Activated CD8-positive, alpha-beta T cell treated with anti-CD3 and anti-CD28 coated beads for 36 hours (primary cell): ENCODE data around the gene ENPP1. TPM values are rescaled to one million over a fixed set of nuclear protein-coding genes. Genes with fewer than 3 reads are reported as not detected.

Experiments
- ATAC-seq: fragments of 200-7000 bp; cut with Tn5 transposase; one replicate; pipeline ENCODE4 v1.10.0; 2021; ENCODE audit warnings: mild to moderate bottlenecking, moderate library complexity
- CTCF ChIA-PET: fragments of 350-600 bp; sonication (Branson Sonifier 250); formaldehyde crosslinking; loops from one replicate; lab custom pipeline; 2021; ENCODE audit warnings: antibody characterized with exemption; lab: Charles Lee
- POLR2A ChIA-PET: fragments of 350-600 bp; sonication (Branson Sonifier 250); formaldehyde crosslinking; loops from one replicate; lab custom pipeline; 2021; ENCODE audit warnings: antibody characterized with exemption; lab: Charles Lee
- DNase-seq: peaks from one replicate; pipeline ENCODE4 v3.0.0-alpha.2; 2020
- H3K27ac Mint-ChIP-seq: one replicate; pipeline ENCODE4 v1.8.0; 2021; ENCODE audit warnings: mild to moderate bottlenecking, mixed read lengths
- H3K27me3 Mint-ChIP-seq: one replicate; pipeline ENCODE4 v1.8.0; 2021; ENCODE audit warnings: mixed read lengths
- H3K36me3 Mint-ChIP-seq: one replicate; pipeline ENCODE4 v1.8.0; 2021; ENCODE audit warnings: low read depth, mixed read lengths
- H3K4me1 Mint-ChIP-seq: one replicate; pipeline ENCODE4 v1.8.0; 2021; ENCODE audit warnings: low read depth, mixed read lengths
- H3K4me3 Mint-ChIP-seq: one replicate; pipeline ENCODE4 v1.8.0; 2021; ENCODE audit warnings: mild to moderate bottlenecking, moderate library complexity, mixed read lengths
- H3K9me3 Mint-ChIP-seq: one replicate; pipeline ENCODE4 v1.8.0; 2021; ENCODE audit warnings: mixed read lengths
- intact Hi-C: fragments of 100-400 bp; cut with micrococcal nuclease; formaldehyde crosslinking; loops from one replicate; pipeline ENCODE4 v1.10.0; 2022
- total RNA-seq, 2 experiments: library from RNA; stranded (reverse); gene quantifications; one replicate each; pipeline ENCODE4 v1.2.3, GENCODE V29; 2021
- TF ChIP-seq, protein P1 (sequence below): fragments of 200-600 bp; IDR thresholded peaks from one replicate; pipeline ENCODE4 v1.8.0; 2022; ENCODE audit warnings: antibody characterized with exemption, mild to moderate bottlenecking

The ENPP1 gene
- total RNA-seq, 2 experiments from 2014 or later, result 0.20 to 0.27 TPM

- intact Hi-C loops, result loop anchor here (10.0 kb wide), 2 partner anchors 94 to 126 kb away; no protein-coding TSS in a partner anchor
- no peaks in the 10 kb centered on the region for H3K36me3 Mint-ChIP-seq
These were observed 18.6 kb upstream of the ENPP1 start for GRCh38 chr6:131789219-131789618.

DNA sequence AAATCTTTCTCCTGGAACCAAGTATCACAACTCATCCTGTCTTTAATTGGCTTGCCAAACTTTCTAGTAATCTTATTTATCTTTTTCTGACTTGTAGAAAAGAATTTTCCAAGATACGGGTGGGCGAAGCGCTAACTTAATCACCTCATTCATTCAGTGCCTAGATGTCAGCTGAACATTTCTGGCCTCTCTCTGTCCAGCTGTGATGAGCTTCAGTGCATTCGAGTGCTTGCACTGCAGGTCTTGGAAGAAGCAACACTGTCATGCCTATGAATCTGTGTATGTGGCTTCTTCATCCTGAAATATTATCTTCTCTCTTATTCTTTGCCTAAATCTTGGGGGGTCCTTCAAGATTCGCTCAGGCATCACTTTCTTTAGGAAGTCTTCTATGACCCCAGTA, 16.3 kb upstream of the ENPP1 start:
- Mint-ChIP-seq H3K27ac (no peak overlapping the region), H3K4me1 (peaks cover 14% of the 10 kb centered on the region), H3K36me3 (no peaks in the 10 kb centered on the region), H3K27me3 (peaks cover 9% of the 10 kb centered on the region), H3K4me3 (no peak overlapping the region), H3K9me3 (no peaks in the 10 kb centered on the region)
- POLR2A ChIA-PET, result no interaction called here
- CTCF ChIA-PET, result interaction anchor here (0.6 kb wide), 1 partner anchor 23 kb away, joined by 4 read pairs; no protein-coding TSS in a partner anchor
- TF ChIP-seq, protein P1, sequence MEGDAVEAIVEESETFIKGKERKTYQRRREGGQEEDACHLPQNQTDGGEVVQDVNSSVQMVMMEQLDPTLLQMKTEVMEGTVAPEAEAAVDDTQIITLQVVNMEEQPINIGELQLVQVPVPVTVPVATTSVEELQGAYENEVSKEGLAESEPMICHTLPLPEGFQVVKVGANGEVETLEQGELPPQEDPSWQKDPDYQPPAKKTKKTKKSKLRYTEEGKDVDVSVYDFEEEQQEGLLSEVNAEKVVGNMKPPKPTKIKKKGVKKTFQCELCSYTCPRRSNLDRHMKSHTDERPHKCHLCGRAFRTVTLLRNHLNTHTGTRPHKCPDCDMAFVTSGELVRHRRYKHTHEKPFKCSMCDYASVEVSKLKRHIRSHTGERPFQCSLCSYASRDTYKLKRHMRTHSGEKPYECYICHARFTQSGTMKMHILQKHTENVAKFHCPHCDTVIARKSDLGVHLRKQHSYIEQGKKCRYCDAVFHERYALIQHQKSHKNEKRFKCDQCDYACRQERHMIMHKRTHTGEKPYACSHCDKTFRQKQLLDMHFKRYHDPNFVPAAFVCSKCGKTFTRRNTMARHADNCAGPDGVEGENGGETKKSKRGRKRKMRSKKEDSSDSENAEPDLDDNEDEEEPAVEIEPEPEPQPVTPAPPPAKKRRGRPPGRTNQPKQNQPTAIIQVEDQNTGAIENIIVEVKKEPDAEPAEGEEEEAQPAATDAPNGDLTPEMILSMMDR, result no peak
- ATAC-seq (no peak), DNase-seq (no peak)
- intact Hi-C loops, result no loop called here

More at GRCh38 chr6:131789219-131789618, 18.6 kb upstream of the ENPP1 start:
- peaks cover 14% of the 10 kb centered on the region for H3K4me1 Mint-ChIP-seq
- H3K9me3 Mint-ChIP-seq, result no peaks in the 10 kb centered on the region
- peaks cover 21% of the 10 kb centered on the region for H3K27me3 Mint-ChIP-seq
- DNase-seq, result peak; percentile 4
- CTCF ChIA-PET, result interaction anchor here (1.0 kb wide), 1 partner anchor 121 kb away, joined by 3 read pairs; no protein-coding TSS in a partner anchor
- POLR2A ChIA-PET, result interaction anchor here (0.6 kb wide), 1 partner anchor 1906 kb away, joined by 3 read pairs; no protein-coding TSS in a partner anchor
- H3K4me3 Mint-ChIP-seq, result no peak overlapping the region
- ATAC-seq, result peak; percentile 86
- peak overlapping the region; percentile 24 for H3K27ac Mint-ChIP-seq
- TF ChIP-seq, protein P1, result no peak

DNA sequence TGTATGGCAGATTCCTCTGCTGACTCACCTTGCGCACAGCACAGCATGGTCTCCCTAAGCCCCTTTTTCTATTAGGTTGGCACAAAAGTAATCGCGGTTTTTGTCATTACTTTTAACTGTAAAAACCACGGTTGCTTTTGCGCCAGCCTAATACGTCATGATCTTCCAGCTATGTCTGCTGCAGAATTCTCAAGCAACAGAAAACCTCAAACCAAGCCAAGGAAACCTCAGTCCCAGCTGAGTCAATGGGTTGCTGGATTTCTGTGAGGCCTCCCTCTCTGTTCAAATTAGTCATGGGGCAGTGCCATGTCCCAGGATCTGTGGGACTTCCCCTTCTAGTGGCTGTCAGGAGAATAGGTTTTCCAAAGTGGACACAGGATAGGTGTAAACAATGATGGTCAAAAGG, 15.7 kb upstream of the ENPP1 start:
- TF ChIP-seq, protein P1, result no peak
- H3K9me3 Mint-ChIP-seq, result no peaks in the 10 kb centered on the region
- DNase-seq (peak; percentile 24), ATAC-seq (no peak)
- intact Hi-C loops, result no loop called here
- ChIA-PET CTCF (no interaction called here), POLR2A (no interaction called here)
- H3K4me3 Mint-ChIP-seq, result no peak overlapping the region
- no peaks in the 10 kb centered on the region for H3K36me3 Mint-ChIP-seq
- no peak overlapping the region for H3K27ac Mint-ChIP-seq
- H3K4me1 Mint-ChIP-seq, result peaks cover 14% of the 10 kb centered on the region
- H3K27me3 Mint-ChIP-seq, result peaks cover 12% of the 10 kb centered on the region

- peaks cover 4% of the 10 kb centered on the region for H3K4me1 Mint-ChIP-seq
- peaks cover 22% of the 10 kb centered on the region for H3K27me3 Mint-ChIP-seq
- ATAC-seq (no peak), DNase-seq (no peak)
- peaks cover 3% of the 10 kb centered on the region for H3K9me3 Mint-ChIP-seq
- intact Hi-C loops, result no loop called here
- TF ChIP-seq, protein P1, result no peak
- no peak overlapping the region for H3K27ac Mint-ChIP-seq
- H3K4me3 Mint-ChIP-seq, result no peak overlapping the region
- ChIA-PET CTCF (no interaction called here), POLR2A (no interaction called here)
- H3K36me3 Mint-ChIP-seq, result no peaks in the 10 kb centered on the region
These were observed 12.5 kb upstream of the ENPP1 start for GRCh38 chr6:131795366-131795765.

DNA sequence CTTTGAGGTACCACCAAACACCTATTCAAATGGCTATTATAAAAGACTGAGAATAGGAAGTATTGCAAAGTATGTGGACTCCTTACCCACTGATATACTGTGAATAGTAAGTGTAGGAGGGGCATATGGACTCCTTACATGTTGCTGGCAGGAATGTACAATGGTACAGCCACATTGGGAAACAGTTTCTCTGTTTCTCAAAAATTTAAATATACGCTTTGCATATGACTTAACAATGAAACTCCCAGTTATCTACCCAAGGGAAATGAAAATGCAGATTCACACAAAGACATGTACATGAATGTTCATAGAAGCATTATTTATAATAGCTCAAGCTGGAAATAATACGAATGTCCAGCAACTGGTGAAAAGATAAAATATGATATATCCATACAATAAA, 5.5 kb upstream of the ENPP1 start:
- Mint-ChIP-seq H3K4me3 (no peak overlapping the region), H3K27ac (no peak overlapping the region), H3K9me3 (peaks cover 3% of the 10 kb centered on the region), H3K4me1 (peaks cover 22% of the 10 kb centered on the region), H3K36me3 (no peaks in the 10 kb centered on the region), H3K27me3 (peaks cover 33% of the 10 kb centered on the region)
- ChIA-PET CTCF (no interaction called here), POLR2A (no interaction called here)
- TF ChIP-seq, protein P1, result no peak
- no peak for DNase-seq
- ATAC-seq, result no peak
- intact Hi-C loops, result no loop called here
